Measurements from ENCODE around the gene PTPRG.

Gene PTPRG

GRCh38 chr3:61943975-61944374 is 382.6 kb downstream of the PTPRG start:
- DNase-seq: no peak

- no peak for DNase-seq
Observed at GRCh38 chr3:61944726-61945125, 383.4 kb downstream of the PTPRG start.

- DNase-seq: no peak
Observed at GRCh38 chr3:61945657-61946056, 384.3 kb downstream of the PTPRG start.

- DNase-seq: no peak
Observed at GRCh38 chr3:61946570-61947324, 385.4 kb downstream of the PTPRG start.

- DNase-seq: no peak
Observed at GRCh38 chr3:61947456-61947855, 386.1 kb downstream of the PTPRG start.

- no peak for DNase-seq
Observed at GRCh38 chr3:61948699-61949305, 387.4 kb downstream of the PTPRG start.

- no peak for DNase-seq
Observed at GRCh38 chr3:61954097-61954540, 392.7 kb downstream of the PTPRG start.

GRCh38 chr3:61955483-61955882 is 394.1 kb downstream of the PTPRG start:
- DNase-seq: no peak

- DNase-seq: no peak
Observed at GRCh38 chr3:61956236-61956635, 394.9 kb downstream of the PTPRG start.

GRCh38 chr3:61957259-61957658 is 395.9 kb downstream of the PTPRG start:
- DNase-seq: no peak

GRCh38 chr3:61960976-61961375 is 399.6 kb downstream of the PTPRG start:
- DNase-seq: no peak

- DNase-seq: no peak
Observed at GRCh38 chr3:61961900-61962299, 400.5 kb downstream of the PTPRG start.

- DNase-seq: no peak
Observed at GRCh38 chr3:61964566-61964965, 403.2 kb downstream of the PTPRG start.

- no peak for DNase-seq
Observed at GRCh38 chr3:61965770-61966131, 404.4 kb downstream of the PTPRG start.

GRCh38 chr3:61966200-61966599 is 404.8 kb downstream of the PTPRG start:
- no peak for DNase-seq

- DNase-seq: no peak
Observed at GRCh38 chr3:61967019-61967418, 405.6 kb downstream of the PTPRG start.

GRCh38 chr3:61967937-61968336 is 406.6 kb downstream of the PTPRG start:
- DNase-seq: no peak

GRCh38 chr3:61974662-61975061 is 413.3 kb downstream of the PTPRG start:
- DNase-seq: no peak

- DNase-seq: no peak
Observed at GRCh38 chr3:61975199-61975598, 413.8 kb downstream of the PTPRG start.

GRCh38 chr3:61975936-61976335 is 414.6 kb downstream of the PTPRG start:
- no peak for DNase-seq

GRCh38 chr3:61978460-61979419 is 417.4 kb downstream of the PTPRG start:
- no peak for DNase-seq

GRCh38 chr3:61979638-61980037 is 418.3 kb downstream of the PTPRG start:
- no peak for DNase-seq

- DNase-seq: no peak
Observed at GRCh38 chr3:61980041-61980440, 418.7 kb downstream of the PTPRG start.

GRCh38 chr3:61981060-61981459 is 419.7 kb downstream of the PTPRG start:
- no peak for DNase-seq
